ENCODE measurements around the gene MEIKIN. TPM values are rescaled to one million over a fixed set of nuclear protein-coding genes. Genes with fewer than 3 reads are reported as not detected.

The MEIKIN gene
- not detected in 2 replicates for total RNA-seq
- not detected in 2 replicates for polyA plus RNA-seq

GRCh38 chr5:131945551-131946168 lies at the start of gene MEIKIN:
TSS of gene MEIKIN (minus strand) at chr5:131945663. CDS start at chr5:131945505, 158 bp downstream.
- Histone ChIP-seq H3K9me3 (ENCODE audit: low read depth) (no peaks in the 10 kb centered on the region), H3K27me3 (no peaks in the 10 kb centered on the region), H3K4me3 (no peak within 1 kb of the TSS), H3K36me3 (no peaks in the 10 kb centered on the region), H3K4me1 (ENCODE audit: low read depth) (no peaks in the 10 kb centered on the region), H3K27ac (no peak within 1 kb of the TSS)
- TF ChIP-seq CTCF (IDR thresholded peaks at IDR 0.05; ENCODE audit: low read depth, low read length): no peak
- peak in 1 of 2 donors; percentile 23 for DNase-seq (ENCODE audit: low read depth in 1 of 2, low spot score in 1 of 2)

GRCh38 chr5:131994533-131995226 lies 49.2 kb upstream of the MEIKIN start:
- H3K27ac ChIP-seq: no peak overlapping the region
- no peaks in the 10 kb centered on the region for H3K27me3 ChIP-seq
- no peaks in the 10 kb centered on the region for H3K9me3 ChIP-seq (ENCODE audit: low read depth)
- peak in 1 of 2 donors; percentile 33 for DNase-seq (ENCODE audit: low read depth in 1 of 2, low spot score in 1 of 2)
- H3K4me1 ChIP-seq (ENCODE audit: low read depth): peaks cover 19% of the 10 kb centered on the region
- no peak for TF ChIP-seq CTCF (IDR thresholded peaks at IDR 0.05; ENCODE audit: low read depth, low read length)
- no peaks in the 10 kb centered on the region for H3K36me3 ChIP-seq
- H3K4me3 ChIP-seq: no peak overlapping the region

- TF ChIP-seq CTCF (IDR thresholded peaks at IDR 0.05; ENCODE audit: low read depth, low read length): no peak
- no peak overlapping the region for H3K27ac ChIP-seq
- H3K36me3 ChIP-seq: no peaks in the 10 kb centered on the region
- peaks cover 19% of the 10 kb centered on the region for H3K4me1 ChIP-seq (ENCODE audit: low read depth)
- H3K4me3 ChIP-seq: no peak overlapping the region
- DNase-seq (ENCODE audit: low read depth in 1 of 2, low spot score in 1 of 2): no peak
- H3K9me3 ChIP-seq (ENCODE audit: low read depth): no peaks in the 10 kb centered on the region
- H3K27me3 ChIP-seq: no peaks in the 10 kb centered on the region
Observed at GRCh38 chr5:131994090-131994489, 48.6 kb upstream of the MEIKIN start.

- no peaks in the 10 kb centered on the region for H3K36me3 ChIP-seq
- H3K4me1 ChIP-seq (ENCODE audit: low read depth): peaks cover 19% of the 10 kb centered on the region
- H3K27me3 ChIP-seq: no peaks in the 10 kb centered on the region
- no peaks in the 10 kb centered on the region for H3K9me3 ChIP-seq (ENCODE audit: low read depth)
- no peak overlapping the region for H3K4me3 ChIP-seq
- no peak for DNase-seq (ENCODE audit: low read depth in 1 of 2, low spot score in 1 of 2)
- no peak overlapping the region for H3K27ac ChIP-seq
- no peak for TF ChIP-seq CTCF (IDR thresholded peaks at IDR 0.05; ENCODE audit: low read depth, low read length)
Observed at GRCh38 chr5:131993676-131994075, 48.2 kb upstream of the MEIKIN start.

GRCh38 chr5:131992370-131992769 lies 46.9 kb upstream of the MEIKIN start:
- no peak for TF ChIP-seq CTCF (IDR thresholded peaks at IDR 0.05; ENCODE audit: low read depth, low read length)
- Histone ChIP-seq H3K27ac (no peak overlapping the region), H3K4me1 (ENCODE audit: low read depth) (peaks cover 19% of the 10 kb centered on the region), H3K4me3 (no peak overlapping the region), H3K36me3 (no peaks in the 10 kb centered on the region), H3K9me3 (ENCODE audit: low read depth) (no peaks in the 10 kb centered on the region), H3K27me3 (no peaks in the 10 kb centered on the region)
- DNase-seq (ENCODE audit: low read depth in 1 of 2, low spot score in 1 of 2): no peak

Data from cardiac muscle cell (in vitro differentiated cells and primary cell).